ENCODE data around the gene ASIC4. TPM values are rescaled to one million over a fixed set of nuclear protein-coding genes. Genes with fewer than 3 reads are reported as not detected.
A peak's percentile ranks its signal among the peaks of the same experiment; 100 is the strongest.

The ASIC4 gene
- total RNA-seq, 1 donor from 2014 or later, result not detected

GRCh38 chr2:219571311-219572236, 57.3 kb downstream of the ASIC4 start, which contains the start of gene OBSL1:
TSS of gene OBSL1 (minus strand) at chr2:219571539. CDS start at chr2:219571232, 307 bp downstream.
- Histone ChIP-seq H3K9me3 (no peaks in the 10 kb centered on the region), H3K27me3 (no peaks in the 10 kb centered on the region), H3K4me1 (peaks cover 14% of the 10 kb centered on the region), H3K4me3 (peak within 1 kb of the TSS; percentile 64 to 97), H3K27ac (peak within 1 kb of the TSS; percentile 80), H3K36me3 (no peaks in the 10 kb centered on the region)
- DNase-seq (ENCODE audit: extremely low spot score in 2 of 2), result no peak
- TF ChIP-seq POLR2AphosphoS5 (IDR thresholded peaks at IDR 0.05; ENCODE audit: insufficient read depth in 1 of 2, low read depth in 1 of 2), result peak in 1 of 2 donors; percentile 41
- TF ChIP-seq CTCF (IDR thresholded peaks at IDR 0.05), result no peak
- no peak for TF ChIP-seq POLR2A (IDR thresholded peaks at IDR 0.05)
- intact Hi-C loops (cut with DNase I), result no loop called here

GRCh38 chr2:219572237-219573001, 58.1 kb downstream of the ASIC4 start, which contains the start of gene INHA:
TSS of gene INHA (plus strand) at chr2:219572310. CDS start at chr2:219572375, 65 bp downstream.
- Histone ChIP-seq H3K27me3 (no peaks in the 10 kb centered on the region), H3K4me3 (peak within 1 kb of the TSS; percentile 64 to 97), H3K27ac (peak within 1 kb of the TSS; percentile 80), H3K4me1 (peaks cover 14% of the 10 kb centered on the region), H3K9me3 (no peaks in the 10 kb centered on the region), H3K36me3 (no peaks in the 10 kb centered on the region)
- intact Hi-C loops (cut with DNase I), result no loop called here
- no peak for TF ChIP-seq POLR2AphosphoS5 (IDR thresholded peaks at IDR 0.05; ENCODE audit: insufficient read depth in 1 of 2, low read depth in 1 of 2)
- no peak for DNase-seq (ENCODE audit: extremely low spot score in 2 of 2)

GRCh38 chr2:219573166-219573565, 58.9 kb downstream of the ASIC4 start:
- Histone ChIP-seq H3K36me3 (no peaks in the 10 kb centered on the region), H3K4me1 (peaks cover 14% of the 10 kb centered on the region), H3K4me3 (no peak overlapping the region), H3K27me3 (no peaks in the 10 kb centered on the region), H3K9me3 (no peaks in the 10 kb centered on the region), H3K27ac (no peak overlapping the region)
- no peak for TF ChIP-seq CTCF (IDR thresholded peaks at IDR 0.05)
- no peak for TF ChIP-seq POLR2AphosphoS5 (IDR thresholded peaks at IDR 0.05; ENCODE audit: insufficient read depth in 1 of 2, low read depth in 1 of 2)
- intact Hi-C loops (cut with DNase I), result no loop called here
- DNase-seq (ENCODE audit: extremely low spot score in 2 of 2), result no peak

GRCh38 chr2:219574484-219575311, 60.4 kb downstream of the ASIC4 start:
- Histone ChIP-seq H3K27ac (no peak overlapping the region), H3K4me1 (peaks cover 14% of the 10 kb centered on the region), H3K27me3 (no peaks in the 10 kb centered on the region), H3K36me3 (no peaks in the 10 kb centered on the region), H3K4me3 (no peak overlapping the region), H3K9me3 (no peaks in the 10 kb centered on the region)
- no peak for DNase-seq (ENCODE audit: extremely low spot score in 2 of 2)
- no peak for TF ChIP-seq POLR2A (IDR thresholded peaks at IDR 0.05)
- no peak for TF ChIP-seq POLR2AphosphoS5 (IDR thresholded peaks at IDR 0.05; ENCODE audit: insufficient read depth in 1 of 2, low read depth in 1 of 2)
- no peak for TF ChIP-seq CTCF (IDR thresholded peaks at IDR 0.05)
- intact Hi-C loops (cut with DNase I), result no loop called here
